Neural crest cell (in vitro differentiated cells): ENCODE results near the gene WIZ. TPM values are rescaled to one million over a fixed set of nuclear protein-coding genes. Genes with fewer than 3 reads are reported as not detected.
"Not testable (repeated sequence)": the region's sequence is repeated elsewhere in the genome, so short reads cannot be mapped to it uniquely, and the experiment has no call there.

Experiments
- DNase-seq: peaks from one replicate; pipeline ENCODE4 v3.0.0; 2021; ENCODE audit warnings: low read depth, mixed read lengths, low spot score
- H3K27ac Mint-ChIP-seq: one replicate; pipeline ENCODE4 v1.8.0; 2021; ENCODE audit warnings: mild to moderate bottlenecking, mixed read lengths; ENCODE audit not compliant: unreplicated experiment
- H3K27me3 Mint-ChIP-seq: 2 replicates; pipeline ENCODE4 v1.8.0; 2021; ENCODE audit warnings: low read depth, mild to moderate bottlenecking, mixed read lengths
- H3K36me3 Mint-ChIP-seq: 2 replicates; pipeline ENCODE4 v1.8.0; 2021; ENCODE audit warnings: low read depth, mild to moderate bottlenecking, mixed read lengths
- H3K4me1 Mint-ChIP-seq: 2 replicates; pipeline ENCODE4 v1.8.0; 2021; ENCODE audit warnings: mixed read lengths
- H3K4me3 Mint-ChIP-seq: one replicate; pipeline ENCODE4 v1.8.0; 2021; ENCODE audit warnings: mild to moderate bottlenecking, mixed read lengths
- H3K9me3 Mint-ChIP-seq: 2 replicates; pipeline ENCODE4 v1.8.0; 2021; ENCODE audit warnings: mixed read lengths
- CTCF ChIP-seq: fragments of 200-600 bp; sonication (generic); conservative IDR thresholded peaks from 2 replicates; pipeline ENCODE4 v1.5.0; 2021; ENCODE audit warnings: antibody characterized with exemption, mild to moderate bottlenecking
- total RNA-seq: library from RNA; stranded (reverse); gene quantifications from 2 replicates; pipeline ENCODE4 v1.2.1, GENCODE V29; 2021

WIZ gene
- total RNA-seq, 1 donor from 2014 or later, result 77.1 TPM

- no peaks in the 10 kb centered on the region for H3K36me3 Mint-ChIP-seq
- no peaks in the 10 kb centered on the region for H3K4me1 Mint-ChIP-seq
- no peak overlapping the region for H3K27ac Mint-ChIP-seq
- H3K4me3 Mint-ChIP-seq, result no peak overlapping the region
- H3K9me3 Mint-ChIP-seq, result peaks cover 10% of the 10 kb centered on the region
- H3K27me3 Mint-ChIP-seq, result peaks cover 7% of the 10 kb centered on the region
- TF ChIP-seq CTCF, result no peak
- no peak for DNase-seq
Observed at GRCh38 chr19:15488489-15489226, 38.9 kb upstream of the WIZ start.

- Mint-ChIP-seq H3K27ac (no peak overlapping the region), H3K4me1 (no peaks in the 10 kb centered on the region), H3K4me3 (no peak overlapping the region), H3K36me3 (no peaks in the 10 kb centered on the region), H3K27me3 (peaks cover 4% of the 10 kb centered on the region), H3K9me3 (peaks cover 10% of the 10 kb centered on the region)
- TF ChIP-seq CTCF, result no peak
- no peak for DNase-seq
Observed at GRCh38 chr19:15487038-15487437, 37.3 kb upstream of the WIZ start.

- H3K27ac Mint-ChIP-seq, H3K4me1 Mint-ChIP-seq, H3K9me3 Mint-ChIP-seq, H3K4me3 Mint-ChIP-seq, H3K36me3 Mint-ChIP-seq, DNase-seq, H3K27me3 Mint-ChIP-seq: not testable (repeated sequence)
Observed at GRCh38 chr19:15485768-15486167, 36.0 kb upstream of the WIZ start.

- not testable (repeated sequence) for H3K4me3 Mint-ChIP-seq, H3K4me1 Mint-ChIP-seq, H3K9me3 Mint-ChIP-seq, DNase-seq, H3K36me3 Mint-ChIP-seq, H3K27ac Mint-ChIP-seq
- peaks cover 15% of the 10 kb centered on the region for H3K27me3 Mint-ChIP-seq
Observed at GRCh38 chr19:15480996-15481395, 31.2 kb upstream of the WIZ start.

- no peak within 1 kb of the TSS for H3K27ac Mint-ChIP-seq
- H3K4me1 Mint-ChIP-seq, result no peaks in the 10 kb centered on the region
- DNase-seq, result no peak
- H3K27me3 Mint-ChIP-seq, result peaks cover 19% of the 10 kb centered on the region
- H3K9me3 Mint-ChIP-seq, result no peaks in the 10 kb centered on the region
- no peaks in the 10 kb centered on the region for H3K36me3 Mint-ChIP-seq
- TF ChIP-seq CTCF, result no peak
- H3K4me3 Mint-ChIP-seq, result no peak within 1 kb of the TSS
Observed at GRCh38 chr19:15479391-15480345, 29.9 kb upstream of the WIZ start, which contains the start of gene PGLYRP2. PGLYRP2 (minus strand) TSS chr19:15479501; CDS start chr19:15479371, 130 bp downstream.

GRCh38 chr19:15476325-15476724 lies 26.6 kb upstream of the WIZ start:
- no peak for TF ChIP-seq CTCF
- Mint-ChIP-seq H3K4me3 (no peak overlapping the region), H3K36me3 (no peaks in the 10 kb centered on the region), H3K27me3 (peaks cover 33% of the 10 kb centered on the region), H3K27ac (no peak overlapping the region), H3K4me1 (no peaks in the 10 kb centered on the region), H3K9me3 (peaks cover 2% of the 10 kb centered on the region)
- DNase-seq, result no peak
